Keratinocyte (primary cell): ENCODE results near the gene GMIP. TPM values are rescaled to one million over a fixed set of nuclear protein-coding genes. Genes with fewer than 3 reads are reported as not detected.

Experiments
- DNase-seq: peaks from one replicate; pipeline ENCODE4 v3.0.0-alpha.2; 2011; ENCODE audit warnings: low read depth, missing footprints, low spot score
- FAIRE-seq: peaks from 2 replicates; lab custom pipeline; 2011; peaks lifted over from hg19 to GRCh38; lab: Jason Lieb, UNC
- H2AFZ ChIP-seq: 2 replicates; pipeline ENCODE4 v1.6.0; 2012; ENCODE audit warnings: low read length, control low read depth, inconsistent platforms; ENCODE audit not compliant: control insufficient read depth
- H3K27ac ChIP-seq: 2 replicates; pipeline ENCODE4 v1.5.1; 2011; ENCODE audit warnings: low read length; ENCODE audit not compliant: control insufficient read depth, insufficient read depth
- H3K27me3 ChIP-seq: 3 replicates; pipeline ENCODE4 v1.6.0; 2011; ENCODE audit warnings: low read length; ENCODE audit not compliant: control insufficient read depth, insufficient read depth; ENCODE audit errors: extremely low read depth
- H3K36me3 ChIP-seq, 2 experiments: 2 replicates in 1 of 2; 3 replicates in 1 of 2; pipeline ENCODE4 v1.5.1; 2011; ENCODE audit warnings: low read length in 2 of 2, mild to moderate bottlenecking in 1 of 2; ENCODE audit not compliant: control insufficient read depth in 2 of 2, insufficient read depth in 2 of 2; ENCODE audit errors: extremely low read depth in 1 of 2
- H3K4me1 ChIP-seq: 3 replicates; pipeline ENCODE4 v1.5.1; 2011; ENCODE audit warnings: low read length; ENCODE audit not compliant: control insufficient read depth, insufficient read depth; ENCODE audit errors: extremely low read depth
- H3K4me2 ChIP-seq: 3 replicates; pipeline ENCODE4 v1.6.0; 2011; ENCODE audit warnings: low read depth, low read length; ENCODE audit not compliant: control insufficient read depth, insufficient read depth; ENCODE audit errors: extremely low read depth
- H3K4me3 ChIP-seq, 3 experiments: fragments of 200-600 bp in 1 of 3; sonication (generic) in 1 of 3; 2 replicates in 2 of 3; 3 replicates in 1 of 3; pipeline ENCODE4 v1.5.1; 2011 to 2016; ENCODE audit warnings: low read length in 3 of 3, mild to moderate bottlenecking in 3 of 3, control low read depth in 2 of 3, inconsistent platforms in 1 of 3, low read depth in 1 of 3, mixed read lengths in 1 of 3, mixed run types in 1 of 3, moderate library complexity in 1 of 3; ENCODE audit not compliant: control insufficient read depth in 2 of 3, insufficient read depth in 2 of 3; ENCODE audit errors: extremely low read depth in 1 of 3
- H3K79me2 ChIP-seq: 2 replicates; pipeline ENCODE4 v1.6.0; 2012; ENCODE audit warnings: low read length; ENCODE audit not compliant: control insufficient read depth, insufficient read depth
- H3K9ac ChIP-seq: 3 replicates; pipeline ENCODE4 v1.6.0; 2011; ENCODE audit warnings: low read length; ENCODE audit not compliant: control insufficient read depth, insufficient read depth; ENCODE audit errors: extremely low read depth
- H3K9me1 ChIP-seq: 3 replicates; pipeline ENCODE4 v1.6.0; 2011; ENCODE audit warnings: low read length; ENCODE audit not compliant: control insufficient read depth, insufficient read depth; ENCODE audit errors: extremely low read depth
- H3K9me3 ChIP-seq: 2 replicates; pipeline ENCODE4 v1.5.1; 2012; ENCODE audit warnings: low read depth, low read length; ENCODE audit not compliant: control insufficient read depth
- H4K20me1 ChIP-seq: 3 replicates; pipeline ENCODE4 v1.6.0; 2011; ENCODE audit warnings: low read length; ENCODE audit not compliant: control insufficient read depth, insufficient read depth; ENCODE audit errors: extremely low read depth
- EZH2 ChIP-seq: IDR thresholded peaks from one replicate; pipeline ENCODE4 v1.6.1; 2012; ENCODE audit warnings: inconsistent platforms, mild to moderate bottlenecking, low read length, moderate library complexity
- dilution Hi-C: fragments of 300-500 bp; cut with MboI; formaldehyde crosslinking; loops from one replicate; pipeline ENCODE4 v1.7.0; 2020; ENCODE audit warnings: low sequenced_read_pairs; ENCODE audit not compliant: extremely low pct_ligation_motif_present
- polyA plus RNA-seq, 5 experiments: library from polyadenylated mRNA; depleted of rRNA in 3 of 5; stranded (reverse) in 3 of 5; stranded (forward) in 1 of 5; unstranded in 1 of 5; fragments of >200 nt; gene quantifications; 1 replicate in 1 of 5; 2 replicates in 3 of 5; 3 replicates in 1 of 5; pipeline versions ENCODE4 v1.2.1 to v1.2.3, GENCODE V29; 2011 to 2012; ENCODE audit warnings: missing spikeins in 2 of 5, low read depth in 1 of 5, low replicate concordance in 1 of 5
- TF ChIP-seq, protein P1 (sequence below), 3 experiments: IDR thresholded peaks in 1 of 3; conservative IDR thresholded peaks in 1 of 3; optimal IDR thresholded peaks in 1 of 3; 2 replicates in 2 of 3; 3 replicates in 1 of 3; pipeline versions ENCODE3 to v1.5.1; 2011; ENCODE audit warnings: low read length in 3 of 3, mild to moderate bottlenecking in 3 of 3, moderate library complexity in 2 of 3, control low read depth in 1 of 3, inconsistent platforms in 1 of 3; ENCODE audit not compliant: insufficient read depth in 2 of 3; ENCODE audit errors: extremely low read depth in 1 of 3

GMIP gene
- polyA plus RNA-seq, 1 donor (not counting 4 experiments of a cell fraction or from before 2014, with no cell fraction given) = 5.0 TPM

DNA sequence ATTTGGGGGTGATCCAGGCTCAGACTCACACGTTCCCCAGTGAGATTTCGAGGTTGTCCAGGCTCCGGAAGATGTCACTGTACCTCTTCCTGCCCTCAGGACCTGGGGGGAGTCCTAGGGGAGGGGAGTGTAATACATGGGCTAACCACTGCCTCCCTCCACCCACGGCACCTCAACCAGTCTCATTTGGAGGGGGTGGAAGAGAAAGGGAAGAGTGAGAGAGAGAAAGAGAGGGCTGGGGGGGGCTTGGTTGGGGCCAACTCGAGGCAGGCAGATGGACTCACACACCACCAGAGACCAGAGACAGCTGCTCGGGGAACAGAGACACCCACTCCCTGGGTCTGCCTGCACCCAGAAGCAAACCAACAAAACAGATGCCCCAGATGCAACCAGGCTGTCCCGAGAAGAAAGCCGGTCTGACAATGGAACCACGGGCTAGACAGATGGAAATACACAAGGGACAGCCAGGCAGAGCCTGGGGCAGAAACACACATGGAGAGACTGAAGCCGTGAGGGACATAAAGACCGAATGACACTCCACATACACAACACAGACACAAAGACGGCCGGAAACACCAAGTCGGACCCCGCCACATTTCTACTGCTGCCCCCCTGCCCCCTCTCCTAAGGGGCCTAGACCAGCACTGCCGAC, 825 bp downstream of the GMIP start:
- dilution Hi-C loops = no loop called here
- peak overlapping the region; percentile 37 for H2AFZ ChIP-seq
- H3K36me3 ChIP-seq = peaks cover 6 to 26% of the 10 kb centered on the region in 2 experiments
- no peaks in the 10 kb centered on the region for H4K20me1 ChIP-seq
- peak overlapping the region; percentile 77 to 96 (median 82) for H3K4me3 ChIP-seq
- peak overlapping the region; percentile 95 for H3K4me2 ChIP-seq
- no peaks in the 10 kb centered on the region for H3K27me3 ChIP-seq
- H3K79me2 ChIP-seq = peaks cover 3% of the 10 kb centered on the region
- H3K9ac ChIP-seq = peak overlapping the region; percentile 73
- peak; percentile 57 for FAIRE-seq
- peak overlapping the region; percentile 17 for H3K27ac ChIP-seq
- peaks cover 8% of the 10 kb centered on the region for H3K4me1 ChIP-seq
- H3K9me1 ChIP-seq = no peaks in the 10 kb centered on the region
- no peak for TF ChIP-seq EZH2
- TF ChIP-seq, protein P1, sequence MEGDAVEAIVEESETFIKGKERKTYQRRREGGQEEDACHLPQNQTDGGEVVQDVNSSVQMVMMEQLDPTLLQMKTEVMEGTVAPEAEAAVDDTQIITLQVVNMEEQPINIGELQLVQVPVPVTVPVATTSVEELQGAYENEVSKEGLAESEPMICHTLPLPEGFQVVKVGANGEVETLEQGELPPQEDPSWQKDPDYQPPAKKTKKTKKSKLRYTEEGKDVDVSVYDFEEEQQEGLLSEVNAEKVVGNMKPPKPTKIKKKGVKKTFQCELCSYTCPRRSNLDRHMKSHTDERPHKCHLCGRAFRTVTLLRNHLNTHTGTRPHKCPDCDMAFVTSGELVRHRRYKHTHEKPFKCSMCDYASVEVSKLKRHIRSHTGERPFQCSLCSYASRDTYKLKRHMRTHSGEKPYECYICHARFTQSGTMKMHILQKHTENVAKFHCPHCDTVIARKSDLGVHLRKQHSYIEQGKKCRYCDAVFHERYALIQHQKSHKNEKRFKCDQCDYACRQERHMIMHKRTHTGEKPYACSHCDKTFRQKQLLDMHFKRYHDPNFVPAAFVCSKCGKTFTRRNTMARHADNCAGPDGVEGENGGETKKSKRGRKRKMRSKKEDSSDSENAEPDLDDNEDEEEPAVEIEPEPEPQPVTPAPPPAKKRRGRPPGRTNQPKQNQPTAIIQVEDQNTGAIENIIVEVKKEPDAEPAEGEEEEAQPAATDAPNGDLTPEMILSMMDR (optimal IDR thresholded peaks at IDR 0.05 in 1 of 3, IDR thresholded peaks at IDR 0.05 in 1 of 3, conservative IDR thresholded peaks at IDR 0.05 in 1 of 3; ENCODE audit: extremely low read depth in 1 of 3, insufficient read depth in 2 of 3, low read length in 3 of 3) = no peak
- DNase-seq = no peak
- H3K9me3 ChIP-seq = no peaks in the 10 kb centered on the region

DNA sequence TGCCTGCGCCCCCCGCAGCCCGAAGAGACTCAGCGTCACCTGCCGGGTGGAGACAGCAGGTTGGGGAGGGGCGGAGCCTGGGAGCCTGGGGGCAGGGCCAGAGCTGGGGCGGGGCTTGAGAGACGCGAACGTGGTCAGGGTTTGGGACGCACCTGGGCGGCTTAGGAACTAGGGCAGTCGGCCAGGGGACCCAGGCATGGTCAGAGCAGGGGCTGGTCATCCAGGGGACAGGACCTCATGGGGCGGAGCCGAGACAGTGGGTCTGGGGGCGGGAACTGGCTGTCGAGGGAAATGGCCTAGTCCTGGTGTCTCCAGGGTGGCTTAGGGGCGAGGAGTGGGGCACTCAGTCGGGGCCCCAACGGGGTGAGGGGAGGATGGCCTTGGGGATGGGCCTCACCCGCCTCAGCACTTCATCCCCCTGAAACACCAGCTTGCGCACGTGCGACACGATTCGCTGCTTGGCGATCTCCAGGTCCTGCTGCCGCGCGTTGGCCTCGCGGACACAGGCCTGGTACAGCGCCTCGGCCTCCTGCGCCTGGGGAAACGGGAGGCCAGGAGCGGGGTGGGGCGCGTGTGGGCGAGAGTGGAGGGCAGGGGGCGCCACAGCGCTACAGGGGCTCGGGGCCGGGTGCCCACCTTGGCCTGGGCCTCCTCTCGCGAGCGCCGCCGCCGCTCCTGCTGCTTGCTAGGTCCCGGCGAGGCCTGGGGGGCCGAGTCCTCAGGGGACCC, 5.8 kb downstream of the GMIP start:
- no peak overlapping the region for H3K4me3 ChIP-seq
- H3K9me1 ChIP-seq = no peaks in the 10 kb centered on the region
- dilution Hi-C loops = no loop called here
- no peak overlapping the region for H3K27ac ChIP-seq
- no peaks in the 10 kb centered on the region for H3K27me3 ChIP-seq
- peaks cover 15 to 32% of the 10 kb centered on the region in 2 experiments for H3K36me3 ChIP-seq
- H3K4me2 ChIP-seq = no peak overlapping the region
- DNase-seq = no peak
- no peaks in the 10 kb centered on the region for H4K20me1 ChIP-seq
- H3K79me2 ChIP-seq = peaks cover under 1% of the 10 kb centered on the region
- peaks cover 4% of the 10 kb centered on the region for H3K4me1 ChIP-seq
- H3K9me3 ChIP-seq = no peaks in the 10 kb centered on the region
- H3K9ac ChIP-seq = no peak overlapping the region
- FAIRE-seq = no peak
- no peak overlapping the region for H2AFZ ChIP-seq
- TF ChIP-seq, protein P1 (optimal IDR thresholded peaks at IDR 0.05 in 1 of 3, IDR thresholded peaks at IDR 0.05 in 1 of 3, conservative IDR thresholded peaks at IDR 0.05 in 1 of 3; ENCODE audit: extremely low read depth in 1 of 3, insufficient read depth in 2 of 3, low read length in 3 of 3) = no peak
- TF ChIP-seq EZH2 = no peak
